Ovary (tissue), 9 donors: Measurements from ENCODE around the gene LMF1. TPM values are rescaled to one million over a fixed set of nuclear protein-coding genes. Genes with fewer than 3 reads are reported as not detected.

ENCODE experiments used
- DNase-seq, 5 donors: peaks; one replicate each; pipeline ENCODE4 v3.0.0-alpha.2; 2019 to 2020
- H3K27ac ChIP-seq, 2 donors: fragments of 200-600 bp; one replicate each; pipeline versions ENCODE4 v1.5.1 to v1.8.0; 2019 to 2022
- H3K27me3 ChIP-seq: fragments of 200-600 bp; one replicate; pipeline ENCODE4 v1.8.0; 2022
- H3K36me3 ChIP-seq: fragments of 200-600 bp; sonication (generic); one replicate; pipeline ENCODE4 v1.5.1; 2019
- H3K4me1 ChIP-seq: one replicate; pipeline ENCODE4 v1.8.1; 2013; ENCODE audit warnings: mild to moderate bottlenecking, moderate library complexity; ENCODE audit not compliant: insufficient read depth
- H3K4me3 ChIP-seq: fragments of 200-600 bp; sonication (generic); one replicate; pipeline ENCODE4 v1.5.1; 2017
- H3K9me3 ChIP-seq, 2 donors: fragments of 200-600 bp in 1 of 2; sonication (generic) in 1 of 2; one replicate each; pipeline versions ENCODE4 v1.5.1 to v1.8.1; 2013 to 2019; ENCODE audit warnings: mild to moderate bottlenecking in 1 of 2, moderate library complexity in 1 of 2
- EP300 ChIP-seq: sonication (generic); formaldehyde crosslinking; IDR thresholded peaks from one replicate; pipeline ENCODE4 v1.6.1; 2017; ENCODE audit warnings: antibody characterized with exemption
- POLR2A ChIP-seq: fragments of 450-650 bp; IDR thresholded peaks from one replicate; pipeline ENCODE4 v1.6.1; 2017; ENCODE audit warnings: antibody characterized with exemption, mild to moderate bottlenecking, moderate library complexity
- WGBS, 3 donors: extraction: QIAGEN DNeasy Blood & Tissue Kit in 1 of 3; methylation state at CpG; one replicate each; pipeline versions ENCODE4 v1.1.5 to v1.1.7; 2013 to 2017; 5-methylcytosine and 5-hydroxymethylcytosine counted together
- intact Hi-C, 4 donors: fragments of 100-400 bp; cut with DNase I; formaldehyde crosslinking; loops; one replicate each; pipeline versions ENCODE4 v1.11.0 to v1.15.1; 2022 to 2023
- polyA plus RNA-seq, 2 donors: library from polyadenylated mRNA; stranded (reverse); fragments of 200-250 nt in 1 of 2; fragments of 350-450 nt in 1 of 2; fragmentation: Illumina TruSeq in 1 of 2; extraction: RNeasy Lipid Tissue Mini Kit (QIAGEN cat#74804) in 1 of 2; gene quantifications; one replicate each; pipeline ENCODE4 v1.2.3, GENCODE V29; 2013 to 2014
- total RNA-seq, 7 donors: library from RNA; depleted of rRNA in 2 of 7; stranded (reverse); fragments of >200 nt in 2 of 7; fragmentation: NEBNext Ultra II Directional in 3 of 7; extraction: Animal tissue kit (Norgen Biotek cat#: 25700) in 3 of 7; gene quantifications; one replicate each; pipeline versions ENCODE4 v1.1.0 to v1.2.4, GENCODE V29; 2016 to 2023
- TF ChIP-seq, protein P1 (sequence below), 3 donors: fragments of 450-650 bp in 2 of 3; fragments of 200-600 bp in 1 of 3; IDR thresholded peaks; one replicate each; pipeline versions ENCODE4 v1.5.1 to v1.8.0; 2016 to 2022; ENCODE audit warnings: antibody characterized with exemption in 3 of 3, mild to moderate bottlenecking in 1 of 3
- donor health status: DM: no; HTN: no; CAD: no; lungs with moderate emphysema.
- donor health status: DM: no; HTN: no; CAD: no.
- donor health status: Bipolar disorder and iron deficiency.
- donor health status: DM: yes; HTN: yes; CAD: no.
- donor health status: DM: no; HTN: no; CAD: no.
- donor health status: DM: yes; HTN: yes; CAD: no.

LMF1 gene
- total and polyA plus RNA-seq, 9 donors: 7.8 to 31.9 (median 23.6) TPM

DNA sequence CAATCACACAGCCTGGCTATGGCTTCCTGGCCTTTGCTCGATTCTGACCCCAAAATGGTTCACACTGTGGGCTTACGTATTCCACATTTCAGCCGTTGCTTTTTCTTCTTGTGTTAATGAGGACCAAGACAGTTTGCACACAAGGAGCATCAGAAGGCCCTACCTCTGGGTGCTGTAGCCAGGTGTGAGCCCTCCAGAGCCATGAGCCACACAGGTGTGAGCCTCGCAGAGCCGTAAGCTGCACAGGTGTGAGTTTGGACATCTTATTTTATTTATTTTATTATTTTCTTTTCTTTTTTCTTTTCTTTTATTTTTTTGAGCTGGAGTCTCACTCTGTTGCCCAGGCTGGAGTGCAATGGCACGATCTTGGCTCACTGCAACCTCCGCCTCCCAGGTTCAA lies 70.6 kb downstream of the LMF1 start:
- Histone ChIP-seq H3K27ac (no peak overlapping the region), H3K4me3 (no peak overlapping the region), H3K4me1 (no peaks in the 10 kb centered on the region), H3K36me3 (no peaks in the 10 kb centered on the region), H3K27me3 (no peaks in the 10 kb centered on the region), H3K9me3 (no peaks in the 10 kb centered on the region)
- TF ChIP-seq, protein P1, sequence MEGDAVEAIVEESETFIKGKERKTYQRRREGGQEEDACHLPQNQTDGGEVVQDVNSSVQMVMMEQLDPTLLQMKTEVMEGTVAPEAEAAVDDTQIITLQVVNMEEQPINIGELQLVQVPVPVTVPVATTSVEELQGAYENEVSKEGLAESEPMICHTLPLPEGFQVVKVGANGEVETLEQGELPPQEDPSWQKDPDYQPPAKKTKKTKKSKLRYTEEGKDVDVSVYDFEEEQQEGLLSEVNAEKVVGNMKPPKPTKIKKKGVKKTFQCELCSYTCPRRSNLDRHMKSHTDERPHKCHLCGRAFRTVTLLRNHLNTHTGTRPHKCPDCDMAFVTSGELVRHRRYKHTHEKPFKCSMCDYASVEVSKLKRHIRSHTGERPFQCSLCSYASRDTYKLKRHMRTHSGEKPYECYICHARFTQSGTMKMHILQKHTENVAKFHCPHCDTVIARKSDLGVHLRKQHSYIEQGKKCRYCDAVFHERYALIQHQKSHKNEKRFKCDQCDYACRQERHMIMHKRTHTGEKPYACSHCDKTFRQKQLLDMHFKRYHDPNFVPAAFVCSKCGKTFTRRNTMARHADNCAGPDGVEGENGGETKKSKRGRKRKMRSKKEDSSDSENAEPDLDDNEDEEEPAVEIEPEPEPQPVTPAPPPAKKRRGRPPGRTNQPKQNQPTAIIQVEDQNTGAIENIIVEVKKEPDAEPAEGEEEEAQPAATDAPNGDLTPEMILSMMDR (IDR thresholded peaks at IDR 0.05): no peak
- TF ChIP-seq EP300: no peak
- no peak for TF ChIP-seq POLR2A
- no peak for DNase-seq
- 95 to 96% (median 96%) methylated on average over 7 of the region's 7 CpGs for WGBS, 3 donors
- intact Hi-C loops: no loop called here

DNA sequence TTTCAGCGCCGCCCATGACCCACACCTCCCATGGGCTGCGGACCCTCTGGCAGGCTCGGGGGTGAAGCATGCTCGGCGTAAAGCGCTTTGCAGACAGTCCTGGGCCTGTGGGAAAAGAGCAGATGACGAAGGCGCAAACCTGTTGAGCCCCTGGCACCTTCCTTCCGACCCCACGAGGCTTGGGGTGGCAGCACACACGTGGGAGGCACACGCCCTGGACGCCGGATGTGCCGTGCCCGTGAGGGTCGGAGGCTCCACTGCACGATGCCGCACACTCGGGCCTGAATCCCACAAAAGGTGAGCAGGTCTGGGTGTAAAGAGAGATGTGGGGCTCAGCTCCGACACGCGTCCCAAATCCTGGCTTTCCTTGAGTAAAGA lies 71.1 kb downstream of the LMF1 start:
- H3K9me3 ChIP-seq: no peaks in the 10 kb centered on the region
- H3K27me3 ChIP-seq: no peaks in the 10 kb centered on the region
- no peaks in the 10 kb centered on the region for H3K4me1 ChIP-seq
- no peak for DNase-seq
- intact Hi-C loops: no loop called here
- no peaks in the 10 kb centered on the region for H3K36me3 ChIP-seq
- no peak overlapping the region for H3K4me3 ChIP-seq
- 88 to 92% (median 90%) methylated on average over 24 of the region's 24 CpGs for WGBS, 3 donors
- no peak for TF ChIP-seq EP300
- no peak for TF ChIP-seq POLR2A
- TF ChIP-seq, protein P1 (IDR thresholded peaks at IDR 0.05): no peak
- H3K27ac ChIP-seq: no peak overlapping the region

DNA sequence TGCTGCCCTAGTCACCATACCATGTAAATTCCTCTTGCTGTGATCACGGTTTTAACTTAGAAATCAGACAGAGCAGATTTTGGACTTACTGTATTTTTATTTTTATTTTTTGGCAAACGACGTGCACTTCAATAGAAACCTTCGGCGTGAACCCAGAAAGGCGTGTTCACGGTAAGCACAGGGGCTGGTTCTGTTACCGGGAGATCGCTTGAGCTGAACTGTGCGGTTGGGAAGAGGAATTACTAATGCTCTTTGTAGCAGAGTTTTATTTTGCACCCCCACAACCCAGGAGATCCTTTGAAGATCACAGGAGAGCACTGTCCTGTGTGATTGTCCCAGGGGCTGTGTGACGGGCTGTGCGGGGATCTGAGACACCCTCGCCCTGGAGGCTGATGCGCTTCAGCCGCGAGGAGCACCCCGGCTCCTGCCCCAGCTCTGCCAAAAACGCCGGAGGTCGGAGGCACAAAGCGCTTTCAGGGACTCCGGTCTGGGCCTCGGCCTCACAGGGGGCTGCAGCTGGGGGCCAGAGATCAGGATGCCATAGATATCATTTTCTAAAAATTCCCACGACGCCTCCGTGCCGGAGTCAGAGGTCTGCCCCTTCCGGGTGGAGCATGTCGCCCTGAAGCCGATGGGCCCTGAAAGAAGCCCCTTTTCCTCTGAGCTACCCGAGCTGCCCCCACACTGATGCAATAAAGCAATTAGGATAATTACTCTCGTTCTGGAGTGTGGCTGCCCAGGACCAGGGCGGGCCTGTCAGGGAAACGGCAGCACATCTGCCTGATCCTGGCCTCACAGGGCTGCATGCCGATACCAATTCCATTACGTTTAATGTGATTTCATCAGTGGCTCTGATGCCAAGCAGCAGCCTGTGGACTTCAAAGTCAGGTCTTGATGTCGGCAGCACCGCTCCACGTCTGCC lies 71.8 kb downstream of the LMF1 start:
- intact Hi-C loops: no loop called here
- Histone ChIP-seq H3K4me1 (no peaks in the 10 kb centered on the region), H3K4me3 (no peak overlapping the region), H3K9me3 (no peaks in the 10 kb centered on the region), H3K36me3 (no peaks in the 10 kb centered on the region), H3K27me3 (no peaks in the 10 kb centered on the region), H3K27ac (no peak overlapping the region)
- TF ChIP-seq, protein P1 (IDR thresholded peaks at IDR 0.05): no peak
- TF ChIP-seq EP300: no peak
- TF ChIP-seq POLR2A: no peak
- WGBS, 3 donors: 82 to 85% (median 84%) methylated on average over 39 of the region's 39 CpGs
- no peak for DNase-seq

DNA sequence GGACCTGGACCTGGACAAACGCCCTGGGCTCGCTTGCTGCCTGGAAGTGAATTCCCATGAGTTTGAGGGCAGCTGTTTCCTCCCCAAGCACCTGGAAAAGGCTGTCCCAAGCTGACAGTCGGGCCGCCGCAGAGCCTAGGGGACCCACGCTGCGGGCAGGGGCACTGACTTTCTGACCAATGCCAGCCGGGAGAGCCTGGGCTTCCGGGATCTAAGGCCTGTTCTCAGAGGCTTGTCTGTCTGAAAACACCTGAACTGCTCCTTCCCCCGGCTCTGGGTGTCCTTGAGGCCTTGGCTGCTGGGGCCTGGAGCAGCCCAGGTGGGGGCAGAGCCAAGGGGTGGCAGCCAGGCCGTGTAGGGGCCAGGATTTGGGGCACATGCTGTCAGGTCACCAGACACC lies 72.6 kb downstream of the LMF1 start:
- intact Hi-C loops: no loop called here

More for the DNA sequence above, 72.6 kb downstream of the LMF1 start:
- H3K36me3 ChIP-seq: no peaks in the 10 kb centered on the region
- TF ChIP-seq POLR2A: no peak
- no peak for TF ChIP-seq EP300
- TF ChIP-seq, protein P1 (IDR thresholded peaks at IDR 0.05): no peak
- no peaks in the 10 kb centered on the region for H3K4me1 ChIP-seq
- H3K4me3 ChIP-seq: no peak overlapping the region
- no peaks in the 10 kb centered on the region for H3K27me3 ChIP-seq
- H3K9me3 ChIP-seq: no peaks in the 10 kb centered on the region
- 76 to 80% (median 78%) methylated on average over 11 of the region's 11 CpGs for WGBS, 3 donors
- DNase-seq: no peak
- H3K27ac ChIP-seq: no peak overlapping the region
